K562 treated with DMSO at 1 percent for 12 hours (cell line): Measurements from ENCODE around the gene MAGEB2. TPM values are rescaled to one million over a fixed set of nuclear protein-coding genes. Genes with fewer than 3 reads are reported as not detected.

ENCODE experiments used
- total RNA-seq: library from RNA; unstranded; fragments of 300-600 nt; gene quantifications from 2 replicates; pipeline ENCODE4 v1.2.3, GENCODE V29; 2022; ENCODE audit not compliant: insufficient read depth

Gene MAGEB2
- 83.3 and 120 TPM in 2 replicates for total RNA-seq

GRCh38 chrX:30215357-30215843 lies at the start of gene MAGEB2:
Gene MAGEB2 (plus strand): TSS chrX:30215563. CDS start chrX:30218581, 3,018 bp downstream.

GRCh38 chrX:30230395-30230794 lies 15.0 kb downstream of the MAGEB2 start, which contains the start of gene MAGEB3:
Gene MAGEB3 (plus strand): TSS chrX:30230657. CDS start chrX:30235925, 5,268 bp downstream.

DNA sequence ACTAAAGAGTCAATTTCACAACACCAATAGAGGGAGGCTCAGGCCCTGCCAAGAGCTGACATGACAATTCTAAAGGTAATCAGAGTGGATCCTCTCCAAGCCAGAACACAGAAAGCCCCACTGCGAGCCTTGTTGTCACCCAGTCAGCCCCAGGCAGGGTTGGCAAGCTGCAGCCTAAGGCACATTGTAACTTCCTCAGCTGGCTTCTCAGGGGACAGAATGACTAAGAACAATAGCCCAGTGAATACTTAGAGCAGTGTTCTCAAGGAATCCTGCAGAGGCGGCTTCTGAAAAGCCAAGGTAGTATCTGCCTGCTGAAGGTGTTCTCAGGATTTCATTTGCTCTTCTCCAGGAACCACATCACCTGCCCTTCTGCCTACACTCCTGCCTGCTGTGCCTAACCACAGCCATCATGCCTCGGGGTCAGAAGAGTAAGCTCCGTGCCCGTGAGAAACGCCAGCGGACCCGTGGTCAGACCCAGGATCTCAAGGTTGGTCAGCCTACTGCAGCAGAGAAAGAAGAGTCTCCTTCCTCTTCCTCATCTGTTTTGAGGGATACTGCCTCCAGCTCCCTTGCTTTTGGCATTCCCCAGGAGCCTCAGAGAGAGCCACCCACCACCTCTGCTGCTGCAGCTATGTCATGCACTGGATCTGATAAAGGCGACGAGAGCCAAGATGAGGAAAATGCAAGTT lies 26.5 kb downstream of the MAGEB2 start, which contains the start of gene MAGEB4:
MAGEB4 (plus strand) TSS at position 277 of the 692 bp plus-strand sequence; CDS start at position 413, 136 bp downstream.

GRCh38 chrX:30246769-30247489 lies 31.6 kb downstream of the MAGEB2 start, which contains the start of gene MAGEB1:
Gene MAGEB1 (plus strand): TSS chrX:30247146. CDS start chrX:30250494, 3,348 bp downstream.

Other genes starting within 250 kb of the MAGEB2 start
- gene MAGEB3, start 15.1 kb downstream of the MAGEB2 start, total RNA-seq: not detected in 2 replicates
- gene MAGEB4, start 26.4 kb downstream of the MAGEB2 start, total RNA-seq: not detected in 2 replicates
- gene MAGEB1, start 31.6 kb downstream of the MAGEB2 start, total RNA-seq: 34.4 and 40.9 TPM in 2 replicates
- not detected in 2 replicates for gene NR0B1, start 93.8 kb downstream of the MAGEB2 start, total RNA-seq